ENCODE results near the gene SNX25.

GRCh38 chr4:185363251-185363650, 153.9 kb downstream of the SNX25 start:
- TF ChIP-seq ZBED1 (IDR thresholded peaks at IDR 0.05; ENCODE audit: borderline replicate concordance) (no peak), ESRRA (IDR thresholded peaks at IDR 0.05; ENCODE audit: low read length) (no peak), HDAC6 (IDR thresholded peaks at IDR 0.05; ENCODE audit: unreplicated experiment) (no peak), JUNB (IDR thresholded peaks at IDR 0.05) (no peak), SIX5 (IDR thresholded peaks at IDR 0.05; ENCODE audit: low read depth, low read length, severe bottlenecking) (no peak), TCF3 (IDR thresholded peaks at IDR 0.05; ENCODE audit: borderline replicate concordance, insufficient read depth, low read depth, low read length) (no peak), CTCF (IDR thresholded peaks at IDR 0.05 in 2 of 3, conservative IDR thresholded peaks at IDR 0.05 in 1 of 3; ENCODE audit: control insufficient read depth in 2 of 3, extremely low read depth in 1 of 3, insufficient read depth in 1 of 3, low read depth in 3 of 3, low read length in 3 of 3) (no peak), EZH2 (IDR thresholded peaks at IDR 0.05; ENCODE audit: borderline replicate concordance, control insufficient read depth, low read depth, low read length) (no peak)
